ENCODE data around the gene ESR1.

ESR1 gene

DNA sequence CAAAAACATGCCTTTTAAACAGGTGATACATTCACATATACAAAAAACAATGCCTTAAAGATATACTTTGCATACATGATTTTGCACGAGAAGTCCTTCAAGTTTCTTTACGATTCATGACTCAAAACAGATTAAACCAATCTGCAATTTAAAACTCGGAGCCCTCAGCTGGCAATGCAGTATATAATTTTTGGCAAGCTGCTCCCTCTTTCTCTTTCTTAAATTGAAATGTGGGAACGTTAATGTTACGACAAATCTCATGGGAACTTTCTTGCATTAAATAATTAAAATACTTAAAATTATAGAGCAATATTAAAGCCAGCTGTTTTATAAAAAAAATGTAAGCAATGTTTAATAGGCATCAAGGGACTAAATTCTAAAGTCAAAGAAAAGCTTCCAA, 334.6 kb downstream of the ESR1 start:
- no peak for DNase-seq

GRCh38 chr6:152143359-152143758, 335.9 kb downstream of the ESR1 start:
- DNase-seq, result no peak

GRCh38 chr6:152146385-152146784, 338.9 kb downstream of the ESR1 start:
- no peak for DNase-seq

DNA sequence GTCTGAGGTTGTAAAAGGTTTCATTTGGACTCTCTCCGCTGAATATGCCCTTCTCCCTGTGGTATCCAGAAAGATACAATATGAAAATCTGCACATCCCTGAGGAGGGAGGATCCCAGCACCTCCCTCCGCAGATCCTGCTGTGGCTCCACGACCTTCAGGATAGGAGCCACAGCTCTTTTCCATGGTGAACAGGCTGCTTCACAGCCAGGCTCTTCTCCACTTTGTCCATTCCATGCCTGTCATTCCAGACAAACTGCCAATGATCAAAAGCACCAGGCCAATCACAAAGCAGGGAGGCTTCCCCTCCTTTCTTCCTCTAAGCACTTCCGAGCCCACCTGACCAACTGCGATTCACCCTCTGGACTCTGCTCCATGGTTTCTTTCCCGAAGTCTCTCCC, 339.8 kb downstream of the ESR1 start:
- DNase-seq, result no peak

- no peak for DNase-seq
Measured at GRCh38 chr6:152148412-152148811, 340.9 kb downstream of the ESR1 start.

DNA sequence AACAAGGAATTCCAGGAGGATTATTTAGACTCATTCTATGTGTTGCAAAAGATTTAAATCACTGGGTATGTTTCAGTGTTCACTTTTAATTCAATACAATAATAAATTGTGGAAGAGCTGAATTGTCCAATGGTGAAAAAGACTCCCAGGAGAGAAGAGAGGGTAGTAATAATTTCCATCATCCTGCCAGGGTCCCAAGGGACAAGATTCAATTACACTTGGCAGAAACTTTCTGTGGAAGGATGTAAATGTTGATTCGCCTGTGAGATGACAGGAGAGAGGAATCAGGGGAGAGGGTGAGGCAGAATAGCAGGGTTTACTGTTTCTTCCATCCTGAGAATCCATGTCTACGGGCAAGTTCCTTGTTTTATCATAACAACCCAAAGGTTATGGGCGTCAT, 342.7 kb downstream of the ESR1 start:
- DNase-seq, result no peak

- DNase-seq, result no peak
Measured at GRCh38 chr6:152151920-152152319, 344.4 kb downstream of the ESR1 start.

GRCh38 chr6:152154559-152155356, 347.3 kb downstream of the ESR1 start:
- DNase-seq, result no peak

GRCh38 chr6:152155792-152156191, 348.3 kb downstream of the ESR1 start:
- no peak for DNase-seq

GRCh38 chr6:152160346-152160745, 352.9 kb downstream of the ESR1 start:
- no peak for DNase-seq

GRCh38 chr6:152161501-152161900, 354.0 kb downstream of the ESR1 start:
- no peak for DNase-seq

- no peak for DNase-seq
Measured at GRCh38 chr6:152164957-152165356, 357.5 kb downstream of the ESR1 start.

GRCh38 chr6:152166497-152166896, 359.0 kb downstream of the ESR1 start:
- DNase-seq, result no peak

GRCh38 chr6:152166897-152167296, 359.4 kb downstream of the ESR1 start:
- no peak for DNase-seq

DNA sequence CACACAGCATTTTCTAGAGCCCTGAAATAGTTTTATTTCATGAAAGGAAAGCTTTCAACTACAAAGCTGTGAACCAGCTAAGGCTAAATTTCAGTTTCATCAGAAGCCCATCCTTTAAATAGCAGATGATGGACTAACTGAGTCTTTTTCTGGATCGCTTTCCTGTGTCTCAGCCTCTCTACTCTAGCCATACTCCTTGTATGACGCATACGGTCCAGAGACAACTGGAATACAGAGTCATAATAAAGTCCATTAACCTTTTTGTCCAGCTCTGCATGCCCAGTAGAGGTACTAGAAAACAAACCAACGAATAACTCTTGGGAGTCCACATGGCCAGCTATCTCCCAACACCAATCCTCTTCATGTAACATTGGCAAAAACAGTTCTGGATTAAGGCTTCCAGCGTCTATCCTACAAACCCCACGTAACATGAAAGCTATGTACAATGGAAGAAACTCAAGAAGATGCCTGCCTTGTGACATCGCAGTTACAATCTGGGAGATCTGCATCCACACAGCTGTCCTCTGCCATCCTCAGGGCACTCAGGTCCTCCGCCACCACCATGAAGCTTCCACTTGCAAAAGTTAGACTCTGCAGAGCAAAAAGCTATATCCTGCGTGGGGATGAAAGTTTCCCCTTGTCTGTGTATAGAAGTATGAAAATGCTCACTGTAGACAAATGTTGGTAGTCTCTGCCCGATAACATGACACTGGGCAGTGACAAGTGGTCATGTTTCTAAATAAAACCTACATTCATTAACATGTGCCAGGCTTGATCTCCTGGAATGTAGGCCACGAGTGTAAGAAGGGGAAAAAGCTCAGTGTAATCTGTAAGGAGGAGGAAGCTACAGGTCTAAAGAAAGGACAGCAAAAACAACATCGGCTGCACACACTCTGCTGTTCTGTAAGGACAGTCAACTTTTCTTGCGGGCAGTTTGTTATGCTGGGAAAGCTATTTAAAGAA, 360.4 kb downstream of the ESR1 start:
- DNase-seq, result no peak

DNA sequence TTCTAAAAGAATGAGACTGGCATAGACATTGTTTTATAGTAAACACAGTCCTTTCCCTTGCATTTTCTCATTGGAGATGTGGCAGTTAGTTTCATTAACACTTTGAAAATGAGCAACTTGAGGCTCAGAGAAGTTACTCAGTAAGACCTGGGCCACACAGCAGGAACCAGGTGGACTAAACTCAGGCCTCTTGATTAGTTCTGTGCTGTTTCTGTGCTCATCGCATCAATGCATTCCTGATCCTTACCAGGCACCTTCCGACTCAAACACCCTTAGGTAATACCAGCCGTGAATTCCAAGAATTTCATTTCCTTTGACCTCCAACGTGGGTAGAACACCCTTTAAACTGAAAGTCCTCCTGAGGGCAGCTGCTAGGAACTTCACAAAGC, 362.8 kb downstream of the ESR1 start:
- no peak for DNase-seq

GRCh38 chr6:152170702-152171667, 363.5 kb downstream of the ESR1 start:
- DNase-seq, result no peak

DNA sequence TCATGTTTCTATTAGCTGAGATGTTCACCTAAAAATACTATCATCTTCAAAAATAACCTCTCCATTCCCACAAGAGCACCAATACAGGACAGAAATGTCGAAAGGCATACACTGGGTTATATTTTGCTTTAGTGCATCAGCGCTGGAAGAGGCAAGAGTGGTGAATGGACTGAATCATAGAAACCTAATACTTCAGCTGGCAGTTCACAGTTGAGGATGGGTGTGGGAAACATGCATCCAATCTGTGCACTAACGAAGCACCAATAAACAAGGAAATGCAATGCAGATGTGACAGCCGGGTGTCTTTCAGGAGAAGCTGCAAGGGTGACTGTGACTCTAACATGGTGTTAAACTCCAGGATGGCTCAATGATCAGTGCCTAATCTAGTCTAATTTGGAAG, 365.8 kb downstream of the ESR1 start:
- DNase-seq, result no peak

GRCh38 chr6:152173957-152174356, 366.5 kb downstream of the ESR1 start:
- no peak for DNase-seq

- DNase-seq, result no peak
Measured at GRCh38 chr6:152176268-152176667, 368.8 kb downstream of the ESR1 start.
